Left renal pelvis (tissue), 4 donors: ENCODE measurements around the gene TPPP3. TPM values are rescaled to one million over a fixed set of nuclear protein-coding genes. Genes with fewer than 3 reads are reported as not detected.
"Not testable (repeated sequence)": the region's sequence is repeated elsewhere in the genome, so short reads cannot be mapped to it uniquely, and the experiment has no call there.

Experiments
- DNase-seq, 4 donors: peaks; one replicate each; pipeline ENCODE4 v3.0.0-alpha.2; 2013; ENCODE audit warnings: low read depth in 4 of 4, low spot score in 3 of 4
- polyA plus RNA-seq, 4 donors: library from polyadenylated mRNA; unstranded; fragments of 120-200 nt; gene quantifications; one replicate each; pipeline ENCODE4 v1.2.1, GENCODE V29; 2013; ENCODE audit not compliant: insufficient read length in 4 of 4

TPPP3 gene
- polyA plus RNA-seq, 4 donors, result 44.8 to 63.4 (median 53.2) TPM

DNA sequence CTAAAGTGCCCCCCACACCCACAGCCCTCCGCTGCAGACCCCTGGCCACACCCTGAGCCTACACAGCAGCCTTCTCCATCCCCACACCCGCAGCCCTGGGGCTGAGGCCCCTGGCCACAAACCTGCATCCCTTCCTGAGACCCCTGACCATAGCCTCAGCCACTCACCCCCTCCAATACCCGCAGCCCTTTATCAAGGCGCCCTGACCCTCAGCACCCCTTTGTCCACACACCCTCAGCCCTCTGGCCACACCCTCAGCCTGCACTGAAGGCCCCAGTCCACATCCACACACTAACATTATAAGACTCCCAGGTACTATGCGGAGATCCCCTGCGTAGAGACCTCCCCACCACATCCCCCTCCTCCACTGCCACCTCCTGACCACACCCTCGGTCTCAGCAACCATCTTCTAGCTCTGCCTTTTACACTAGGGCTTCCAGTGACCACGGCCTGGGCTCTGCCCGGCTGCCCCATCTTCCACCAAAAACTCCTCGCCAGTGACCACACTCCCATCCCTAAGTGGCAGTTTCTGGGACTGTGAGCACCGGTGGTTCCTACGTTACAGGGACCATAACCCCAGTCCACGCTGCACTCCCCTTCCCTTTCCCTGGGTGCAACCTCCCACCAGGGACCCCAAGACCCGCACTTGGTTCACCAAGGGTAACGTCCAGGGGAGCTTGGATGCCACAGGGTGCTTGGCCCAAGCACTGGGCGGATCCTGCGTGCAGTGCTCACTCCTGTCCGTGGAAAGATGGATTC lies 818 bp downstream of the TPPP3 start:
- DNase-seq, result no peak

DNA sequence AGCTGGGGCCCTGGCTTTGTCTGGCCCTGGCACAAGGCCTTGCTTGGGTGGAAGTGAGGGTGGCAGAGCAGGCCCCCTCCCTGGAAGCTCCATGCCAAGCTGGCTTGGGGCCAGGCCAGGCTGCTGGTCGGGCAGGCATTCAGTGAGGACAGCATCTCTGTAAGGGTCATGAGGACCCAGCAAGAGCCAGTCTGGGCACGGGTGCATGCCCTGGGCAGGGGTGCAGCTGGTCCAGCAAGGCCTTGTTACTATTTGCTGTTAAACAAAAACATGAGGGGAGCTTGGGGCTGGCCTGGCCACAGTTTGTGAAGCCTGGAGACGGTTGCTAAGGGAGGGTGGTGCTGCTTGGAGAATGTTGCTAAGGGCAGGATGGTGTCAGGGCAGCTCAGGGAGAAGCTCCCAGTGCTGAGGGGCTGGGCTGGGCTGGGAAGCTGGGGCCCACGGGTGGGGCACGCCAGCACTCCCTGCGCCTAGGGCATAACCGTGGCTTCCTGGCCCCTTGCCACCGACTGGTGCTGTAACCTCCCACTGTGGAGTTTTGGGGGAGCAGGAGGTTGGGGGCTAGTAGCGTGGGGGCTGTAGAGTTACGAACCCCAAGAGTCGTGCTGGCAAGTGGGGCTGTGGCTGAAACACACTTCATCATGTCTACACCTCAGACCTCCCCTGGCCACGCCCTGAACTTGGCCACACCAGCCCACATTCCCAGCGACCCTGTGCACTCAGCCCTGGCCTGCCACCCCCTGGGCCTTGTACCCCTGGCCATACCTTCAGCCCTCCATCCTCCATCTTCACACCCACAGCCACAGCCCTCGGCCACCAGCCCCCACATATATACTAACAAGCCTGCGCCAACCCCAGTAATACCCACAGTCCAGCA lies 1.6 kb downstream of the TPPP3 start:
- no peak for DNase-seq

- no peak for DNase-seq
These were observed 2.4 kb downstream of the TPPP3 start for GRCh38 chr16:67390816-67391423.

DNA sequence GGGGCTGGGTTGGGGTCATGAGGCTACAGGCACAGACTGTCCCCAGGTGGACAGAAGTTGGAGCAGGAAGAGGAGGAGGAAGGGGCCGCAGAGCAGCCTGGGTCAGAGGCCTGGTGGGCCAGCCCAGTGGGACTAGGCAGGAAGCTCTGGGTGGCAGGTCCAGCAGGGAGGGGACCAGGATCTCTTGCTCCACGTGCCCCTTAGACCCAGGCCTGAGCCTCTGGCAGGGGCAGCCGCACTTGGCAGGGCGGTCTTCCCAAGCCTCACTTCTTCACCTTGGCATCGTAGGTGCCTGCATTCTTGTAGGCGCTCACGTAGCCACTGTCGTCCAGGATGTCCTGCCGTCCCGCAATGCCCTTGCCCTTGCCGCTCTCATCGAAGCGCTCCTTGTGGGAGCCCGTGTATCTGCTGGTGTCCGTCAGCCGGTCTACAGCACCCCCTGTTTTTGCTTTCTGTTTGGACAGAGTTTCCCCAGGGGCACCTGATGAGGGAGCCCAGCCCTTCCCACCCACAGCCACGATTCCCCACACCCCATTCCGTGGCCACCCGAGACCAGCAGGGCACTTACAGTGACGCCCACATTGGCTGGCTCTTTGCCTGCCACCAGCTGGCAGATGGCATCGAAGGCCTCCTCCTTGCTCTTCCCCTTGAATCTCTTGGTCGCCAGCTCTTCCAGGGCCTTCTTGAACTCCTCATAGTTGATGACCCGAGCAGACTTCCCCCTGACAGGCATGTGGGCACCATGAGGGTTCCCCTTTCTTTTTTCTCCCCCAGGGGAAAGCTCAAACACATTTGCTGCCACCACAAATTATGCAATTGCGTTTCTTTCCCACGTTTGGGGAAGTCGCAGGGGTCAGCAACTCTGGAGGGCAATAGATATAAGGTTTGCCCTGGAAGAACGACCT lies 3.1 kb downstream of the TPPP3 start:
- DNase-seq, result no peak

- no peak for DNase-seq
These were observed 4.7 kb downstream of the TPPP3 start for GRCh38 chr16:67388591-67388990.

DNA sequence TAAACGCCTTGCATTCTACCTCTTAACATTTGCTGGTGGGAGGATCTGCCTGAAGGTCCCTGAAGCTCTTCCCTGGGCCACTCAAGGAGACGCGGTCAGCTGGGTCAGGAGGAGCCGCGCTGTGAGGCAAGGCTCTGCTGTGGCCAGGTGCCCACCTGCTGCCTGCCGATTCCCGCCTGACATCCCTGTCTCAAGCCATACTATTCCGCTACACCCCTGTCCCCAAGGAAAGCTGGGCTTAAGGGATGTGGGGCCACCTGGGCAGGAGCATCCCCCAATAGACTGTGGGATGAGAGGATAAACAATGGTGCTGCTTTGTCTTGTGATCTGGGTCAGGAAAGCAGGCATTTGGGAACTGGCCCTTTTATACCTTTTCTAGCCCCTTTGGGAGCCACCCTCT lies 5.1 kb downstream of the TPPP3 start:
- no peak for DNase-seq

- DNase-seq, result no peak
These were observed 5.7 kb downstream of the TPPP3 start for GRCh38 chr16:67387479-67388079.

GRCh38 chr16:67386861-67387455 lies 6.3 kb downstream of the TPPP3 start:
- no peak for DNase-seq

GRCh38 chr16:67384778-67385510 lies 8.4 kb downstream of the TPPP3 start:
- no peak for DNase-seq

DNA sequence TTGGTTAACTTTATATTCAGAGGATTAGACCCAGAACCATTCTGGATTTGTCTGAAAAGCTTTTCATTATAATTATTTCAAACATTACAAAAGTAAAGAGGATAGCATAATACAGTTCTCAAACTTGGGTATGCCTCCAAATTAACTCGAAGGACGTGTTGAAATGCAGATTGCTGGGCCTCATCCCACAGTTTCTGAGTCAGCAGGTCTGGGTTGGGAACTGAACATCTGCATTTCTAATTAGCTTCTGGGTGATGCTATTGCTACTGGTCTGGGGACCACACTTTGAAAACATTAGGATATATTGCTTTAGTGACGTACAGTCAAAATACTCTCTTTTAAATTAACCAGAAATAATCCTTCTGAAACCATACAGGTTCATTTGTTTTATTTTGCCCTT lies 10.0 kb downstream of the TPPP3 start:
- no peak for DNase-seq

DNA sequence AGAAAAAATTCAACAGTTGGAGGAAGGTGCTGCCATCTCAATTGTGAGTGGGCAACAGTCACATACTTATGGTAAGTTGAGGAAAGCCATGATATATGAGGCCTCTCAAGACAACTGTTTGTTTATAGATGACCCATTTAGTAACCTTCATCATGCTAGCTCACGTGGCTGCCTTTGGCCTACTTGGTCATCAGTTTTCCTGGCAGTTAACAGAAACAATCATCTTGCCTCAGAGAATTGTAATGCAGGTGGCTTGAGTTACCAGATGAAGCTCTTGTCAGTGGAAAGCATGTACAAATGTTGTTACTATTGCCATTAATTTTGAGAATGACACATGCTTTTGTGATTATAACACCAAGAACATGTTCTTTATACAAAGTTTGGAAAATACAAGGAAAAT lies 14.7 kb downstream of the TPPP3 start:
- DNase-seq, result no peak

DNA sequence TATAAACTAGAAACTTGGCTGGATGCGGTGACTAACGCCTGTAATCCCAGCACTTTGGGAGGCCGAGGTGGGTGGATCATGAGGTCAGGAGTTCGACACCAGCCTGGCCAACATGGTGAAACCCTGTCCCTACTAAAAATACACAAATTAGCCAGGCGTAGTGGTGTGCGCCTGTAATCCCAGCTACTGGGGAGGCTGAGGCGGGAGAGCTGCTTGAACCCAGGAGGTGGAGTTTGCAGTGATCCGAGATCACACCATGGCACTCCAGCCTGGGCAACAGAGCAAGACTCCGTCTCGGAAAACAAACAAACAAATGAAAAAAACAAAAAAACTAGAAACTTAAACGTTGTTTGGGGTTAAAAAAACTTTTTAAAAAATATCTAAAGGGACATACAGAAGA lies 17.3 kb downstream of the TPPP3 start:
- DNase-seq, result not testable (repeated sequence)

DNA sequence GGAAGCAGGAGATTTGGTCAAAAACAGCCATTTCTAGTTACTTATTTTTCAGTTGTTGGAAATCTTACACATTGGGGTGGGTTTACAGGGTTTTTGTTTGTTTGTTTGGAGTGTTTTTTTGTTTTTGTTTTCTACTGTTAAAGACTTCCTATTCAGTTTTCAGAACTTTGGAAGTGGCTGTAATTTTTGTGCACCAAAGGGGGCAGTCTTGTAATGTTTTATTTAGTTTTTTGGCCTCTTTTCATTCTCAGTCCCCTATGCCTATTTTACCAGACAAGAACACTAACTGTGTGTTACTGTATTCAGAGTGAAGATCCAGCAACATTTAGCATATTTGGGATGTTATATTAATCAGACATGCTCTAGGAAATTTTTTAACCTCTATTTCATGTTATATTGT lies 20.6 kb downstream of the TPPP3 start:
- DNase-seq, result no peak

DNA sequence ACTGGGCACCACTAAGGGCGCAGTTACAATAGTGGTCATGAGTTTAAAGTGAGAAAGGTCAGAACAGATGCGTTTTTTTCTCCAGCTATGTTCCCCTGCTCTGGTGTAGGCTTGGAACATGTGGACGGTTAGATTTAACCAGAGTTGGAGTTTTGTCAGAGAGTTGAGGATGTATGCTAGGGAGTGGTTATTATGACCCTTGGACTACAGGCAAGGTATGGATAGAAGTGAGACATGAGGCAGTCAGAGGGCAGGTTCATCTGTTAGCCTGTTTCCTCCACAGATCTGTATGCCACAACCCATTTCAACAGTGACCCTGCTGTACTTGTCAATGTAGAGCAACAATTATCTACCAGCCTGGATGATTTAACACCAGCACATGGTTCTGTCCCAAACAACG lies 22.6 kb downstream of the TPPP3 start:
- DNase-seq, result no peak

GRCh38 chr16:67364600-67365235 lies 28.6 kb downstream of the TPPP3 start:
- DNase-seq, result no peak

- no peak for DNase-seq
These were observed 32.3 kb downstream of the TPPP3 start for GRCh38 chr16:67361038-67361437.

- DNase-seq, result not testable (repeated sequence)
These were observed 33.6 kb downstream of the TPPP3 start for GRCh38 chr16:67359540-67360269.

DNA sequence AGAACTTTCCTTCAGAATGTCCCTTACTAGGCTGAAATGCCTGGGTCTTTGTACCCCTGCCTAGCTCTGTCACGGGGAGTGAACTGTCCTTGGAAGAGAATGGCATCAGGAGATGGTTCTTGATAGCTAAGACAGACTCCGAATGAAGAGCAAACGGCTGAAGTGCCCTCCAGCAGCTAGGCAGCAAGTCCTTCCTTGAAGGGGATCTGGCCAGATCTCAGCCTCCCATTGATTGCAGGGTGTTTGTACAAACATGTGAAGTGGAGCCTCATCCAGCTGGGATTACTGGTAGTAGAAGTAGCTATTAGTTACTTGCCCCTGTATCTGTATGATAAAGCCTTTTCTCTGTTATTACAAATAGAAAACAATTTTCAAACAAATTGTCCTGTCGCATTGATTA lies 35.7 kb downstream of the TPPP3 start:
- DNase-seq, result no peak
